ENCODE measurements around the gene ABCA4. TPM values are rescaled to one million over a fixed set of nuclear protein-coding genes. Genes with fewer than 3 reads are reported as not detected.

The ABCA4 gene
- total RNA-seq, 1 experiment from 2014 or later: 0.22 TPM

GRCh38 chr1:94072840-94073522 lies 48.0 kb downstream of the ABCA4 start:
- POLR2A ChIA-PET: no interaction called here
- no peaks in the 10 kb centered on the region for H3K36me3 ChIP-seq (ENCODE audit: control insufficient read depth in 1 of 2, insufficient read depth in 2 of 2, low read length in 2 of 2)
- H3K27ac ChIP-seq (ENCODE audit: low read depth, low read length): no peak overlapping the region
- intact Hi-C loops (cut with micrococcal nuclease): no loop called here
- no peak for DNase-seq (ENCODE audit: low read depth, low spot score)
- H3K4me2 ChIP-seq (ENCODE audit: low read length): no peak overlapping the region
- RAD21 ChIA-PET (ENCODE audit: low non-redundant PET in 1 of 2, low total read pairs in 2 of 2, uncharacterized antibody in 2 of 2, unreplicated experiment in 2 of 2): interaction anchor here in 1 of 2 experiments (0.5 kb wide), 1 partner anchor 237 kb away, joined by 8 read pairs; no protein-coding TSS in a partner anchor
- no peaks in the 10 kb centered on the region for H3K9me2 ChIP-seq (ENCODE audit: insufficient read depth)
- no TSS peak for BruUV-seq (replicated peaks)
- no peak overlapping the region for H3K4me3 ChIP-seq (replicated peaks in 1 of 2; ENCODE audit: low read depth in 1 of 2, low read length in 2 of 2)
- H2AFZ ChIP-seq (ENCODE audit: low read depth, low read length, poor library complexity, severe bottlenecking): no peak overlapping the region
- H3K9me3 ChIP-seq (ENCODE audit: control insufficient read depth in 1 of 2, insufficient read depth in 1 of 2, low read depth in 1 of 2, low read length in 2 of 2): no peaks in the 10 kb centered on the region
- CTCF ChIA-PET: interaction anchor here (1.7 kb wide), 1 partner anchor 10 kb away, joined by 7 read pairs; no protein-coding TSS in a partner anchor
- H3K9ac ChIP-seq (ENCODE audit: low read length): no peak overlapping the region
- peaks cover 24 to 26% of the 10 kb centered on the region in 2 experiments for H3K4me1 ChIP-seq (ENCODE audit: control insufficient read depth in 1 of 2, insufficient read depth in 2 of 2, low read length in 2 of 2)
- no peaks in the 10 kb centered on the region for H3K27me3 ChIP-seq (ENCODE audit: insufficient read depth, low read length)
- TF ChIP-seq CBX3 (IDR thresholded peaks at IDR 0.05; ENCODE audit: low read depth): no peak
- TF ChIP-seq ATF3 (IDR thresholded peaks at IDR 0.05): no peak
- TF ChIP-seq RAD21 (IDR thresholded peaks at IDR 0.05; ENCODE audit: low read depth): no peak
- TF ChIP-seq EZH2phosphoT487 (IDR thresholded peaks at IDR 0.05; ENCODE audit: borderline replicate concordance): no peak
- TF ChIP-seq FOSL1 (IDR thresholded peaks at IDR 0.05; ENCODE audit: low read depth): no peak
- no peak for TF ChIP-seq SP1 (IDR thresholded peaks at IDR 0.05; ENCODE audit: low read depth)
- no peak for TF ChIP-seq EGR1 (IDR thresholded peaks at IDR 0.05; ENCODE audit: low read depth)
- TF ChIP-seq CEBPB (IDR thresholded peaks at IDR 0.05; ENCODE audit: low read depth): no peak
- H4K20me1 ChIP-seq (ENCODE audit: insufficient read depth): no peaks in the 10 kb centered on the region
- H3K79me2 ChIP-seq (ENCODE audit: insufficient read depth, low read length): no peaks in the 10 kb centered on the region
- ATAC-seq: no peak

GRCh38 chr1:94071976-94072375 lies 49.0 kb downstream of the ABCA4 start:
- ChIA-PET RAD21 (ENCODE audit: low non-redundant PET in 1 of 2, low total read pairs in 2 of 2, uncharacterized antibody in 2 of 2, unreplicated experiment in 2 of 2) (interaction anchor here in 1 of 2 experiments (0.5 kb wide), 1 partner anchor 238 kb away, joined by 8 read pairs; no protein-coding TSS in a partner anchor), POLR2A (no interaction called here), CTCF (interaction anchor here (1.1 to 1.9 kb wide), 3 partner anchors 9 to 264 kb away, joined by 4 to 7 read pairs (median 4); no protein-coding TSS in a partner anchor)
- intact Hi-C loops (cut with micrococcal nuclease): no loop called here
- Histone ChIP-seq H3K36me3 (ENCODE audit: control insufficient read depth in 1 of 2, insufficient read depth in 2 of 2, low read length in 2 of 2) (no peaks in the 10 kb centered on the region), H4K20me1 (ENCODE audit: insufficient read depth) (no peaks in the 10 kb centered on the region), H3K9me2 (ENCODE audit: insufficient read depth) (no peaks in the 10 kb centered on the region), H3K9ac (ENCODE audit: low read length) (no peak overlapping the region), H3K4me2 (ENCODE audit: low read length) (no peak overlapping the region), H3K79me2 (ENCODE audit: insufficient read depth, low read length) (no peaks in the 10 kb centered on the region), H3K9me3 (ENCODE audit: control insufficient read depth in 1 of 2, insufficient read depth in 1 of 2, low read depth in 1 of 2, low read length in 2 of 2) (no peaks in the 10 kb centered on the region), H3K4me1 (ENCODE audit: control insufficient read depth in 1 of 2, insufficient read depth in 2 of 2, low read length in 2 of 2) (peaks cover 34 to 36% of the 10 kb centered on the region in 2 experiments), H3K4me3 (replicated peaks in 1 of 2; ENCODE audit: low read depth in 1 of 2, low read length in 2 of 2) (no peak overlapping the region), H3K27me3 (ENCODE audit: insufficient read depth, low read length) (no peaks in the 10 kb centered on the region), H3K27ac (ENCODE audit: low read depth, low read length) (no peak overlapping the region), H2AFZ (ENCODE audit: low read depth, low read length, poor library complexity, severe bottlenecking) (no peak overlapping the region)
- no TSS peak for BruUV-seq (replicated peaks)
- no peak for TF ChIP-seq SRF (IDR thresholded peaks at IDR 0.05; ENCODE audit: low read depth)
- ATAC-seq: no peak
- DNase-seq (ENCODE audit: low read depth, low spot score): no peak
